Stimulated activated CD4-positive, alpha-beta T cell treated with anti-CD3 and anti-CD28 coated beads, Interleukin-12 subunit alpha, Interleukin-12 subunit beta, amount 100 ng/mL, for 48 hours (primary cell): Measurements from ENCODE around the gene FSTL4.

Experiments
- DNase-seq, 3 donors: peaks; one replicate each; pipeline ENCODE4 v3.0.0-alpha.2; 2020; ENCODE audit warnings: low read depth in 2 of 3, low spot score in 1 of 3

Gene FSTL4

DNA sequence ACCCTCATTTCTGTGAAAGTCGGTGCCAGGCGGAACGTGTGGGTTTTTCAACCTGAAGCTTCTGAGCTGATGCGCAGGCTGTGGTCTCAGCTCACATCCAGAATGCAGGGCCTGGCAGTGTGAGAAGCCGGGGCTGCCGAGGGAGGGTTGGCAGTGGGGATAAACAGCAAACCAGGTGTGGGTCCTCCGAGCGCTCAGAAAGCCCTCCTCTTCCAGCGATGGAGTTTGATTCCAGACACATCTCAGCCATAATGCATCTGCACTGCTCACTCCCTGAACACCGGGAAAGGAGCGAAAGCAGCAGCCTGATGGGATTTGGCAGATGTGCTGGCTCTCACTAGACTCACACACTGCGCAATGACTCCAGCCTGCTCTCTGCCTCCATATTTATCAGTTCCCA is 280.4 kb downstream of the FSTL4 start:
- DNase-seq, result no peak

DNA sequence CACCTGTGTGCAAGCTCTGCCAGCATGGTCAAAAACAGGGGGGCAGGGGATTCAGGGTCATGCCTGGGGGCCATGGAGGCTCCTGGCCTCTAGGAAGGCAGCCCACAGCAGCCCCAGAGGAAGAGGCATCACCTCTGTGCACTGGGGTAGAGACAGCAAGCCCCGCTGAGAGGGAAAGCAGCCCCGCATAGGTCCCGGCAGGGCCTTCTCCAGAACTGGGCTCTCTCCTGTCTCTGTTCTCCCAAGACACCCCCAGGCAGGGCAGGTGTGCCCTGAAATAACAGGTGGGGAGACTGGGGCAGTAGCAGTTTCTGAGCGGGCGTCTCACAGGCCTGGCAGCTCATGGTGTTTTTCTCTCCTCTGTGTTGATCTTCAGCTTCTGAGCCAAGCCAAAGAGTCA is 281.4 kb downstream of the FSTL4 start:
- no peak for DNase-seq

DNA sequence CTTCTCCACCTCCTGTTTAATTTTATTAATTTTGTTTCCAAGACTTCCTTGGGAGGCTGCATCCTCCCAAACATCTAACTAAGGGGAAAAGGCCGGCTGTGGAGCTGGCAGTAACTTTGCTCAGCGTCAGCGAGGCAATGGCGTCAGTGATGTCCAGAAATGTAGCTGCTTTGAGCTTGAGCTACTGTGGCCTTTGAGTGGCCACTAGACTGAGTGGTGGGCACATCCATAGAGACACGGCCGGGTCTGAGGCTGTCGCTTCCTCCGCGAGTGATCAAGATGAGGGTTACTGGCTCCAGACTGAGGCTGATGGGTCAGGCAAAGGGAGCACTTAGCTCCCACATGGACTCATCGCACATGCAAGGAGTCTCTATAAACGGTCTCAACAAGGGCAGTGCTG is 283.5 kb downstream of the FSTL4 start:
- no peak for DNase-seq

DNA sequence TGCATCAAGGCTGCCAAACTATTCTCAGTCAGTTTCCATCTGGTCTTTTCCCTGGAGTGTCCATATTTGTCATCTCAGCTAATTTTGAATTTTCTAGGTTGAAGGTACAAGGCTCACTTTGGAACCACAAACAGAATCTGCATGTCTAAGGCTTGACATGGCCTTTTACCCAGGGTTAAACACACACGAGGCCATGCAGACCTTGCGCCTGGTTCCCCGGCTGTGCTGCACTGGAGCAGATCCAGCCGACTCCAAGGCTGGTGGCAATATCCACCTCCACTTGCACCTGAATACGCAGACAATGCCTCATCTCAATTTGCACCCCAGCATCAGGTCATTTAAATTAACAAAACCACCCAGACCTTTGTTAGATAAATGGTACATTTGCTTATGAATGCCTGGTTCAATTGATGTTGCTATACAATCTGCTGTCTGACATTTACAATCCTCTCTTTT is 284.4 kb downstream of the FSTL4 start:
- DNase-seq, result no peak

DNA sequence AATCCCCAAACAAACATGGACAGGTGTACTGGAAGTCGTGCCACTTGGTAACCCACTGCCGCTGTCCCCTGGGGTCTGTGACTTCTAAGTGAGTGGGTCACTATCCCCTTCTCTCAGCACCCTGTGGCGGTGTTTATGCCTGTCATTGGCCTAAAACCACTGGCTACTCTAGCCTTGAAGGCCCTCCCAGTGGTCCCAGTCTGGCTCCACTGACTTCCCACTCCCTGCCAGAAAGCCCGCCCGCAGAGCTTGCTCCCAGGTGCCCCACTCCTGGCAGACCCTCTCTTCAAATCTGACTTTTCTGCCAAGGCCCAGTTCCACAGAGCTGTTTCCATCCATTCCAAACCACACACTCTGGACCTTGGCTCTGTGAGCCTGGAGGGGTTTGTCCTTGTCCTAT is 286.0 kb downstream of the FSTL4 start:
- DNase-seq, result no peak

DNA sequence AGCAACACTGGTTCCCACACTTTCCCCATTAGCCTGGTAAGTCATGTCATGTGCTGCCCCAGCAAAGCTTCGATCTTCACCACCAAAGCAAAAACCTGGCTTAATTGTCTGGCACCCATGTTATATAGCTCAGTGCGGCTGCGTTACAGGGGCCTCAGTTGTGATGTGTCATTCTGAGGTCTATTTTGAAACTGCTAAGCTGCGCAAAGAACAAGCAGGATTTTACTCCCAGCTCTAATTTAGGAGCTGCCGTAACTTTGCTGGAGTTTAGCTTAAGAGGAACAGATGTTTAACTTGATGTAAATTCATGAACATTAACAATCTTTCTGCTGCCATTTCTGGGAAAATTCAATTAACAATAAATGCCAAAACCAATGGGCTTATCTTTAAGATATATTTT is 286.5 kb downstream of the FSTL4 start:
- no peak for DNase-seq

DNA sequence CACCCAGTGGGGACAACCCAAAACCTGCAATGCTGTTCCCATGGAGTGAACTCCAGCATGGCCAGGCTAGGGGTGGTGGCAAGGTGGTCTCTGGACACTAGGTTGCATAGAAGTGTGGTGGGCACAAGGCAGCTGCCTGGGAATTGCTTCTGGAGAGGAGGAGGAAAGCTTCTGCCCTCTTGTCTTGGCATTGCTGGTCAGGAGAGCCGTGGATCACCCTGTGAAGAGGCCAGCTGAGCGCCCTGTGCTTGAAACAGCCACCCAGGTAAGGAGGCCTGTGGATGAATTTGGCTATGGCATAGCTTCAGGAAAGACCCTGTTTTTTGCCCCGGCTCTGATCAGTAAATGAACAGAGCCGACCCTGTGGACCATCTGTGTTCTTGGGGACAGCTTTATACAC is 287.4 kb downstream of the FSTL4 start:
- DNase-seq, result no peak

DNA sequence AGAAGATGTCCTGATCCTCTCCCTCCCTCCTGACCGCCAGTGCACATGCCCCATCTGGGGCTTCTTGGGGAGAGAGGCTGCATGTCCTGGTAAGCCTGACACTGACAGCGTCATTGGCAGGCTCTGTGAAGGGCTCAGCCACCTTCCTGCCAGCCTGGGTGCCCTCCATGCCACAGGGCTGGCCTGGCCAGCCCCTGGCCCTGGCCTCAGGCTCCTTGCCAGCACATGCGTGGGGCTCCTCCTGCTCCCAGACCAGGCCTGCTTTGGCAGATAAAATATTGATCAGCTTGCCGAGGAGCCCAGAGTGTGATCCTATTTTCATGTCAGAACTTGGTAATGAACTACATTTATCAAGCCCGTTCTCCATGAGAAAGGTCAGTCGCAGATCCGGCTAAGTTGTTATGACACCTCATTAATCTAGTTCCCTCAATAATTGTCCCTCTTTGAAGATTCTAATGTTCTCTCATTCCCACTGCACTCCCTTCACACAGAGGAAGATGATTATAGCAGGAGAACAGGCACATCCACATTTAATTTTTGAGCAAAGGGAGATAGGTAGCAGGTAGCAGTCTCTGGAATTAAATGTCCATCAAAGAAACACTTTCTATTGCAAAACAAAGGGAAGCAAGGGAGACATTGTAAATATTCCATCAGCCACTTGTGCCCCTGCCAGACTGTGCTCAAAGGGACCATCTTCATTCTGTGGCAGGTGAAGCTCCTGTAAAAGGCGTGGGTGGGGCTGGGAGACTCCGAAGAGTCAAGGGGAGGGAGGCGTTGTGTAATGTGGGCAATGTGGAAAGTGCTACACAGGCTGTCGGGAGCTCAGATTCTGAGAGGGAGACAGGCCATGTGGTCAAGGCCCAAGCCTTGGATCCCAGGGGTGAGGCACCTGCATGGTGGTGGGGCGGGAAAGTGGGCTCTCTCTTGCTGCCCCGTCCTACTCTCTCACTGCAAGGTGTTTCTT is 288.6 kb downstream of the FSTL4 start:
- DNase-seq, result no peak

DNA sequence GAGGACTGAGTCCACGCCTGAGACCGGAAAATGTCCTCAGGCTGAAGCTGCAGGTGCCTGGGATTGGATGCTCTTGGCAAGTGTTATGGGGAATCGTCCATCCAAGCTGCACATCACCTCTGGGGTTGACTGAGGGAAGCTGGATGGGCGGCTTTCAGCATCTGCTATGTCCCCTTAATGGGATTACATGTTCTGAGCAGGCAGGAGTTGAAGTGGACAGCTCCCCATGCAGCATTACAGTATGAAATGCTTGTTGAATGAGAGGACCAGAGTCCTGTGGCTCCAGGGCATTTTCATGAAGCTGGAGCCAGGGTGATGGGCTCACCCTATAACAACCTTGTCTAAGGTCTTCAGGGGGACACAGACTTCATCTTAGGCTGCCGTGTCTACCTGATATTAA is 289.6 kb downstream of the FSTL4 start:
- no peak for DNase-seq

DNA sequence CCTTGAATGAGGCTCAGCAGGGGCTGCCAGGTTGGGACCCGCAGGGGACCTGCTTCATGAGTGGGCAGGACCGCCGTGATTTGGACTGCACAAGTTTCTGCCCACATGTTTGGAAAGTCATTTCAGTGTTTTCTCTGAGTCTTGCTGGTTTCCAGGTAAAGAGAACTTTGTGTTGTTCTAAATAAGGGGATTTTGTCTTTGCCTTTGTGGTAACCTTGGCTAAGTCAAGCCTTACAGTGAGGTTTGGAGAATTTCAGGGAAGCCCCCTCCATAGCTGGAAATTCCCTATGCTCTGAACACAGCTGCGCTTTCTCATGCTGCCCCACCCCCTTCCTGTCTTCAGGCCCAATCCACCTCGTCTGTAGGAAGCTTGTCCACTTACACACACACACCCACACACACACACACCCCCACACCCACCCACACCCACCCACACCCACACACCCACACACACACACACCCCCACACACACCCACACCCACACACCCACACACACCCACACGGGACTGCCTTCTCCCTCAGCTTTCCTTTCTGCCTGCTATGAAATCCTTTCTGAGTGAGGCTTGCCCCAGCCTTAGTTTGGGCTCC is 290.4 kb downstream of the FSTL4 start:
- peak; percentile 25 to 50 (median 40) for DNase-seq

DNA sequence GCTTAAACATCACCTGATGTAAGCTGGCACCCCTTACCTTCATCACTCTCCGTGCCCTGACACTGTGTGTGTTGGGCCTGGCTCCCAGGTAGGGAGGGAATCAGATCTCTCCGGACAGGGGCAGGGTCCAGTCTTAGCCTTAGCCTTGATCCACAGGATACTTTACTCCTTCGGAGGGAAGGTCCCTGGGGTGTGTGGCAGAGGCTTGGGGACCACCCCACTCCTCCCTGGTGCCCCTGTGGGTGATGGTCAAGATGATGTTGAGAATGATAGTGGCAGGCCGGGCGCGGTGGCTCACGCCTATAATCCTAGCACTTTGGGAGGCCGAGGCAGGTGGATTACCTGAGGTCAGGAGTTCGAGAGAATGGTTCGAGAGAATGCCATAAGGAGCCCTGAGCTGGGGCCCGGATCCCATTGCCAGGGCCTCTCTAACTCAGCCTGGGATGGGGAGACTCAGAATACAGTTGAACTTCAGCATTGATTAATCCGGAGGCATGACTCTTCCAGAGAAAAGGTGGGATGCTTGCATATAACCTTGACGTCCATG is 291.0 kb downstream of the FSTL4 start:
- no peak for DNase-seq

DNA sequence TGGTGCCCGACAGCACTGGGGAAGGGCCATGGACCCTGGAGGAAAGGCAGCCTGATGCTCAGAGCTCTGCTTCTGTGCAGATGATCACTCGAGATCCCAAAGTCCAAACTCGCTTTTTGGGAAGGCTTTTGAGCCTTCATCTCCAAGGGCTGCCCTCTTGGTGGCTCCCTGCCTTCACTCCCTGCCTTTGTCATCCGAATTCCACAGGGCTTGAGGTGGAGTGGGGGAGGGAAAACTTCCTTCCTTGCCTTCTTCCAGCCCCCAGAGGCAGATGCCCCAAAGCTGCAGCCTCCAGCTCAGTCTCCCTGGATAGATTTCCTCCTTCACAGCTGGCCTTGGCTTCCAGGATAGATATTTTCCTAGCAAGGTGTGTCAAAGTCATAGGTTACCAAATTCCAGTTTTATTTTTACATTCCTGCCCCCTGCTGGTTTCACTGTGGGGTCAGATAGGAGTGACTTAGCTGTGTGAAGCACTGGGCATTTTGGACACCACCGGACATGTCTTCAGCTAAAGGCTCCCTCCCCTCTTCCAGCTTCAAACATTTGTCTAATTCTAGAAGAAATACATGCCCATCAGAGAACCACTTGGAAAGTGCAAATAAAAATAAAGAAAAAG is 292.3 kb downstream of the FSTL4 start:
- DNase-seq, result no peak

DNA sequence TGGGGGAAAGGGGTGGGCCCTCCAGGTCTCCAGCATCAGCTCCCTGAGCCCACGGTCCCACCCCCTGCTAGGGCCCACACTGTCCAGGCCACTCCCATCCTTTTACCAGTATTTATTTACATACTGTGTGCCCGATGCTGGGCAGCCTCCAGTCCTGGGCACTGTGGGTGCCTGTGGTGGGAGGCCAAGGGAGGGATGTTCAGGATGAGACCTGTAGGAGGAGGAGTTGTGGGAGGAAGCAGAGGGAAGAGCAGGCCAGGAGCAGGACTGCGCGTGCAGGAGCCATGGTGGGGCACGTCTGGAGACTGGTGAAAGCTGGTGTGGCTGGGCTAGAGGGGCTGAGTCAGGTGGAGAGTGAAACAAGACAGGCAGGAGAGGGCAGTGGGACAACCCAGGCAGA is 293.1 kb downstream of the FSTL4 start:
- DNase-seq, result no peak

DNA sequence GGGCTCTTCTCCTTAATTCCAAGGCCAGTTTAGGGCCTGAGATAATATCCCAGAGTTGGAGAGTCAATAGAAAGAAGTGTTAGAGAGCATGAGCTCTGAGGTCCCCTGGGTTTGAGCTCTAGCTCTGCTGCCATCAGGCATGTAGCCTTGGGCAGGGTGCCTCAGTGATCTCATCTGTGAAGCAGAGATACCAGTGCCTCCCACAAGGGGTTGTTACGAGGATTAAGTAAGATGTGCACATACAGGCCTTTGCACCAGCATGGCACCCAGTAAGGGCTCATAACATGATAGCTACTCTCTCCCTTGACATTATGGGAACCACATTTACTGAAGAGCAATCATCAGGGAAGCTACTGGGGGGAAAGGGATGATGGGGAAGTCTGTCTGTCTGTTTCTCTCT is 294.8 kb downstream of the FSTL4 start:
- no peak for DNase-seq

DNA sequence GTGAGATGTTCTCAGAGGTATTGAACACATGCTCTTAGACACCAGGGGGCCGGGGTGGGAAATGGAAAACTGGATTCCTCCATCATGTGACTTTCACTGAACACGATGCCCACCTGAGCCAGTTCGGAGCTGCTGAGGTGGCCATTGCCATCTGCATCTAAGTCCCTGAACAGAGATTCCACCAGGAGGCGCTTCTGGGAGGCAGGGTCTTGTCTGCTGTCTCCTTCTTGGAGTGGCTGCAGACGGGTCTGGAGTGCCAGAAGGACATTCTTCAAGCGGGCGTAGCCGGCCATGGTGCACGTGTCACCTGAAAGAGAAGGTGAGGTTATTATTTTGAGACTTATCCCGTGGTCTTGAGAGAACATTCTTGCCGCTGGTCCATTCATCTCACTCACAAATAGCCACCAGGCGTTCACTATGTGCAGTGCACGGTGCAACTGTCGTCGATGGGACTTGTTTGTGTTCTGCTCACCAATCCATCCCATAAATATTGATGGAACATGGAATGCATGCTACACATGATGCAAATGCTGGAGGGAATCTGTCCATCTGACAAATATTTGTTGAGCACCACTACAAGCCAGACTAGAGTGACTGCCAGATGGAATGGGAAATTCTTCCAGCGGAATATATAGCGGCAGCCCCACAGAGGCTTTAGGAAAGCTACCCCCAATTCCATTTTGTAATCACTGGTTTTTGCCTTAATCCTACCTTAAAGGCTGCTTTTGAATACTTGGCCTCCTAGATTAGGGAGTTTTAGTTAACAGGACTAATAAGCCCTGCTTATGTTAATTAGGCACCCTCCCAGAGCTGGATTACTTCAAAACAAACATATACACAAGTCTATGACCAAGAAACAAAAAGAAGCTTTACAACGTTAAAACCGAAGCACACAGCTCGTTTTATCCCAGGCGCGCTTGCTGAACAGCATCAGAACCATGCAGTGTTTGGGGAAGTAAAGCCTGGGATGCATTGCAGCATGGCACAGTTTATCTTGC is 295.7 kb downstream of the FSTL4 start:
- no peak for DNase-seq

DNA sequence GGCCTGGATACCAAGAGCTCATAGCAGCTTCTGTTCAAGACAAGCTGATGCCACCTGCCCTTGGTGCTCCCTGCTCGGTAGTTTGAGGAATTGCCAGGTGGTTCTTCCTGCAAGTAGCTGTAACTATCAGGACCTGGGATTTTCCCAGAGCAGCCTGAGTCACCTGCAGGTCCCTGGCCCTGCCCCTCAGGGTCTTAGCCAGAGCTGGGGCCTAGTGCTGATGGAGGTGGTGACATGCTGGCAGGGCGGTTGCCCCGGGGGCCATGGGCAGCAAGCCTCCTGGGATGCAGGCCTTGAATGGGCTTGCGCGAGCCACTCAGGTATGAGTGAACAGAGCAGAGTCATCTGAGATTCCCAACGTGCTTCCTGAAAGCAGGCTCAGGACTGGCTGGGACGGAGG is 298.3 kb downstream of the FSTL4 start:
- no peak for DNase-seq

DNA sequence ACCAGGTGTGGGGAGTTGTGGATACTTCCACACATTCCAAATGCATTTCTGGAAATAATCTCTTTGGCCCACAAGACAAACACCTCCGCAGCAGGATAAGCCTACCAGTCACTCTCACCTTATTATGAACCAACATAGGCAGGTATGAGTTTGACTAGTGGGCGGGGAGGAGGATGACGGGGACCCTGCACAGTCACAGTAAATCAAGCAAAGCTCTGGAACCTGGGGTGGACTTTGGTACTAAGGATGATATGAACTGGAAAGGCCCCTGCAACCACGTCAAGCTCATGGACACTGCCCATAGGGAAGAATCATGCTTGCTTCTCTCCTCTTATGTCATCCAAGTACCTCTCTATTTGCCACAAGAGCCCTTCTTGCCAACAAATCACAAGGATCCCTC is 301.2 kb downstream of the FSTL4 start:
- DNase-seq, result no peak

DNA sequence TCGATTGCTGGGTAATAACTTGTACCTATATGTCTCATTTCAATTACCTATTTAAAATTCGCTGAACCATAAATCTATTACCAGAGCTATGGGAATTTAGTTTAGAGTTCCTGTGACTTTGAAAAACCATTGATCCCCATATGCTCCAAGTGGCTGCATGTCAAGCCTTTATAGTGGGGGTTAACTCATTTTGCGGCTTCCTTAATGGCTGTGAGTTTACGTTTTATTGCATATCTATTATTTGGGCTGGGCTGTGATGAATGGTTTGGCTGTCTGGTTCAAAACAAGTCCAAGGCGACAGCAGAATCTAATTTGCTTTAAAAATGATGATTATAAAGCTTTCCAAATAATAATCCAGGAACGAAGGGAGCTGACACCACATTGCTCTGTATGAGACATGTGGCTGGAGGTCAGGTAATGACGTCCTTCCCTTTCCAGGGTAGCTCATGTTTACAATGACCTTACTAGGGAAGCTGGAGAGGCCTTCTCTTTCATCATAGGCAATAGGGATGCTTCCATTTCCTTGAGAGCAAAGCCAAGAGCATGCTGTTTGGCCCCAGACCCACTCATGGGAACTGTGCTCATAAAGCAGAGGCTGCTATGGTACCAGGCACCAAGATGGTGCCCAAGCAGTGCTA is 302.2 kb downstream of the FSTL4 start:
- DNase-seq, result no peak

DNA sequence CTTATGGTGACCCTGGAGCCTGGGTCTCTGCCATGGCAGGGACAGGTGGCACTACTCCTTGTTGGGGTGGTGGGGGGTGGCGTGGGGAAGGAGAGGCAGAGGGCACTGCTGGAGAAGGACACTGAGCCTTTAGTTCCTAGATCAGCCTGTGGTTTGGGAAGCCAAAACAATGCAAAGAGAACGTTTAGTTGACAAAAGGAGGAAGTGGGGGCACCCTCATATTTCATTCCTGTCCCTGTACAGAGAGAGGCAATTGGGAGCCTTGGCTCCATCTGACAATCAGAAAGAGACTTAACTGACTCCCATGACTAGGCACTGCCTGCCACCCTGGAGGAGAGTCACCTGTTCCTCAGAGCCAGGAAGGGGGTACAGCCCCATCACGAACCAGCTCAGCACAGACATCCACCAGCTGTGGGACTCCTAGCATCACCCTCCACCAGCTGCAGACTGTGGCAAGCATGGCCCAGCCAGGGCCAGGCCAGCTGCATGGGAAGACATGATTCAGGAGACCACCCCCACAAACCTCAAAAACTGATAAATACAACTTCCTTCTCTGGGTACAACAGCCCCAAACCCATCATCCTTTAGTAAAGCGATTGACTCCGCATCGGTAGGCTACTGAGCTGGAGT is 303.1 kb downstream of the FSTL4 start:
- DNase-seq, result no peak

DNA sequence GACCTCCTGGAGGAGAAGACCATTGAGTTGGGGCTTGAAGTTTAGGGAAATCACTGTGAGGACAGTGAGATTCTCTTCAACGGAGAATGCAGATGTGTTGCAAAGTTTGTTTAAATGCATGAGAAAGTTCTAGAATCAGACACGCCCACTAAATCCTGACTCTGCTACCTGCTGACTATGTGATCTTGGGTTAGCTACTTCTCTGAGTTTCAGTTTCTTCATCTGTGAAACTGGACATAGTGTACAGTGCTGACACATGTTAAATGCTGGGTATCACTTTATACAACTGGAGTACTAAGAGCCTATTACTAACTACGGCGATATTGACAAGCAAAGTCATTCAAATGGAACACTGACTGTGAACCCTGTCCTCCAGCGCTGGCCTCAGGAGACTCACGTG is 305.1 kb downstream of the FSTL4 start:
- DNase-seq, result no peak
